ENCODE measurements around the gene SMIM45.

Gene SMIM45

DNA sequence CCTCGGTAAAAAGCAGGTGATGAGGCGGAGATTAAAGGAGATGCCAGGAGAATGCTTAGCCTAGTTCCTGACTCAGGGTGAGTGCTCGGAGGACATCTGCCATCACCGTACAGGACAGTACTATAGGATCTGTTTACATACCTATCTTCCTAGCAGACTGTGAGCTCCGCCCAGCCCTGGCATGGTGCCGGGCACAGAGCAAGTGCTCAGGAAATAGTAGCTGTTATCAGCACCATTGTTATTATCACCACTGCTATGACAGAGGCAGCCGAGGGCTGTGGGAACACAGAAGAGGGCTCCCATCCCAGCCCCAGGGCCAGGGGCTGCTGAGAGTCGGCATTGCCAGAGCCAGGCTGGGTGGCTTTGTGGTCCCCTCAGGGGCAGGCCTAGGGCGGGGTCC lies 16.7 kb downstream of the SMIM45 start:
- Histone ChIP-seq H3K27ac (no peak overlapping the region), H3K27me3 (ENCODE audit: insufficient read depth, low read depth, severe bottlenecking) (no peaks in the 10 kb centered on the region), H3K36me3 (no peaks in the 10 kb centered on the region), H3K4me3 (ENCODE audit: low read depth, low read length) (no peak overlapping the region), H3K9me3 (ENCODE audit: severe bottlenecking) (no peaks in the 10 kb centered on the region)
- no peak for DNase-seq
- TF ChIP-seq, protein P1, sequence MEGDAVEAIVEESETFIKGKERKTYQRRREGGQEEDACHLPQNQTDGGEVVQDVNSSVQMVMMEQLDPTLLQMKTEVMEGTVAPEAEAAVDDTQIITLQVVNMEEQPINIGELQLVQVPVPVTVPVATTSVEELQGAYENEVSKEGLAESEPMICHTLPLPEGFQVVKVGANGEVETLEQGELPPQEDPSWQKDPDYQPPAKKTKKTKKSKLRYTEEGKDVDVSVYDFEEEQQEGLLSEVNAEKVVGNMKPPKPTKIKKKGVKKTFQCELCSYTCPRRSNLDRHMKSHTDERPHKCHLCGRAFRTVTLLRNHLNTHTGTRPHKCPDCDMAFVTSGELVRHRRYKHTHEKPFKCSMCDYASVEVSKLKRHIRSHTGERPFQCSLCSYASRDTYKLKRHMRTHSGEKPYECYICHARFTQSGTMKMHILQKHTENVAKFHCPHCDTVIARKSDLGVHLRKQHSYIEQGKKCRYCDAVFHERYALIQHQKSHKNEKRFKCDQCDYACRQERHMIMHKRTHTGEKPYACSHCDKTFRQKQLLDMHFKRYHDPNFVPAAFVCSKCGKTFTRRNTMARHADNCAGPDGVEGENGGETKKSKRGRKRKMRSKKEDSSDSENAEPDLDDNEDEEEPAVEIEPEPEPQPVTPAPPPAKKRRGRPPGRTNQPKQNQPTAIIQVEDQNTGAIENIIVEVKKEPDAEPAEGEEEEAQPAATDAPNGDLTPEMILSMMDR (IDR thresholded peaks at IDR 0.05; ENCODE audit: low read depth, low read length): no peak

DNA sequence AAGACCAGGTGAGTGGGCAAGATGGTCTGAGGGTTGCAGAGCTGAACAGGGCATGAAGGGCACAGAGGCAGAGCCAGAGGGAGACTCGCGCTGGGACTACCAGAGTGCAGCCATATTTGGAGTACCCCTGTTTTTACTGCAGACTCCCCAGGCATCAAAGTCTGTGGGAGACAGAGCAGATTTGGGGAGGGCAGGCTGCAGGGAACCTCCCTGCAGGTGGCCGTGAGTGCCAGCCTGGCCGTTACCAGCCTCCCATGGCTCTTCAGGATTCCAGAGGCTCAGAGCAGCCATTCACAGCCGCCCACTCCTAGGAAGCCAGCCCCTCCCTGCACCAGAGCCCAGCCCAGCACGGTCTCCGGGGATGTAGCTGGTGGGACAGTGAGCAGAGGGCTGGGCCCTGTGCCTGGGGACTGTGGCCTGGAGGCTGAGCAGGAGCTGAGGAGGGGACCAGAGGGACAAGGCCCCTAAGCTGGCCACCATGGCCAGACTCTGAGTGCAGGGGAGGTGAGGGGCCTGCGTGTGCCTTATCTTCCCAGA lies 17.2 kb downstream of the SMIM45 start, which contains the start of gene SEPTIN3:
Gene SEPTIN3 (plus strand): TSS at position 334 of the 537 bp plus-strand sequence. CDS start 2,050 bp downstream, outside the sequence.
- no peaks in the 10 kb centered on the region for H3K27me3 ChIP-seq (ENCODE audit: insufficient read depth, low read depth, severe bottlenecking)
- TF ChIP-seq, protein P1 (IDR thresholded peaks at IDR 0.05; ENCODE audit: low read depth, low read length): no peak
- DNase-seq: no peak
- H3K4me3 ChIP-seq (ENCODE audit: low read depth, low read length): no peak within 1 kb of the TSS
- no peaks in the 10 kb centered on the region for H3K36me3 ChIP-seq
- no peaks in the 10 kb centered on the region for H3K9me3 ChIP-seq (ENCODE audit: severe bottlenecking)
- H3K27ac ChIP-seq: no peak within 1 kb of the TSS

DNA sequence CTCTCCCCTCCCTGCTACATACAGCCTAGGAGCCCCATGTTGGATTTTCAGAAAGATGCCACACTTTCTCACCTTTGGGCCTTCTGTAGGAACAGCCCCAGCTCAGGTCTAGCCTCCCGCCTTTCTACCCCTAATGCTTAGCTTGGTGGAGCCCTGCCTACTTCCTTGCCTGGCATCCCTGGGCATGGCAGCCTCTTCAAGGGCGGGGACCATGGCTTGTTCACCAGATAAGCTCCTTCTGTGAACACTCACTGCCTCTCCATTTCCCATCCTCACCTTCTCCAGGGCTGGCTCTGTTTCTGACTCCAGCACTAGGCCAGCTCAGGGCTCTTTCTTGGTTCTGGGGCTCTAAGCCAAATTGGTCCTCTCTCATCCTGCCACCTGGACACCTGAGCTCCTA lies 18.7 kb downstream of the SMIM45 start:
- H3K4me3 ChIP-seq (ENCODE audit: low read depth, low read length): no peak overlapping the region
- no peak for DNase-seq
- TF ChIP-seq, protein P1 (IDR thresholded peaks at IDR 0.05; ENCODE audit: low read depth, low read length): no peak
- H3K27me3 ChIP-seq (ENCODE audit: insufficient read depth, low read depth, severe bottlenecking): no peaks in the 10 kb centered on the region
- H3K36me3 ChIP-seq: no peaks in the 10 kb centered on the region
- no peak overlapping the region for H3K27ac ChIP-seq
- no peaks in the 10 kb centered on the region for H3K9me3 ChIP-seq (ENCODE audit: severe bottlenecking)

DNA sequence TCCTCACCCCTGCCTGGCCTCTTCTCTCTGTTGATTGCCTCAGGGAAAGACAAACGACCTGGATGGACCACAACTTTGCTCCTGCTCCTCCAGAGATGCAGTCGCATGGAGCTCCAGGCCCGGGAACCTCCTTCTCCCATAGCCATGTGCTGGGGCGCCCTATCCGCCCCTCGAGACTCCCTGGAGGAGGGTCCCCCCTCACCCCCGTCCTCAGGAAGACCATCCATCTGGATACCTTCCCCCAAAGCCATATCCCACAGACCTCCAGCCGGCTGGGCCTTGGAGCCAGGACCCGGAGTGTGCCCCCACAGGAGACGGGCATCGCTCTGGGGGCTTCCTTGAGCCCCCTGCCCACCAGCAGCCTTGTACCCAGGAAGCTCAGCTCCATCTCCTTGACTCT lies 19.5 kb downstream of the SMIM45 start:
- no peaks in the 10 kb centered on the region for H3K36me3 ChIP-seq
- TF ChIP-seq, protein P1 (IDR thresholded peaks at IDR 0.05; ENCODE audit: low read depth, low read length): no peak
- no peak overlapping the region for H3K27ac ChIP-seq
- DNase-seq: no peak
- H3K27me3 ChIP-seq (ENCODE audit: insufficient read depth, low read depth, severe bottlenecking): no peaks in the 10 kb centered on the region
- H3K4me3 ChIP-seq (ENCODE audit: low read depth, low read length): no peak overlapping the region
- no peaks in the 10 kb centered on the region for H3K9me3 ChIP-seq (ENCODE audit: severe bottlenecking)

DNA sequence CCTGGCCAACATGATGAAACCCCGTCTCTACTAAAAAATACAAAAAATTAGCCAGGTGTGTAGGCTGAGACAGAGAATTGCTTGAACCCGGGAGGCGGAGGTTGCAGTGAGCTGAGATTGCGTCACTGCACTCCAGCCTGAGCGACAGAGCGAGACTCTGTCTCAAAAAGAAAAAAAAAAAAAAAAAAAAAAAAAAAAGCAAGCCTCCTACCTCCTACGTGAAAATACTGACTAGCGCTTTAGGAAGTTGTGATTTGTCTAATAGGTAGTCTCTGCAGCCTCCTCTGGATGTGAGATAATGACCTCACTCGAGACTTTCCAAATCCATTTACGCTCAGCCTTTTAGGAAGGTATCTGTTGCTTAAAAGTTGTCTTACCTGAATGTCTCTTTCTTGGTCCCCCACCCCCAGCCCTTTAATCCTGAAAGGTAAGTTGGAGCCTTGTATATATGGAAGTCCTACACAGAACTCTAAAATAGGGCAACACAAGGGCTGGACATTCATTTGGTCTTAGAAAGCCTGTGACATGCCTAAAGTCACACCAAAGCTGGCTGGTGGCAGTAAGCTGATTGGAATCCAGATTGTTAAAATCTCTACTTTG lies 22.8 kb downstream of the SMIM45 start:
- Histone ChIP-seq H3K27ac (no peak overlapping the region), H3K27me3 (ENCODE audit: insufficient read depth, low read depth, severe bottlenecking) (no peaks in the 10 kb centered on the region), H3K9me3 (ENCODE audit: severe bottlenecking) (no peaks in the 10 kb centered on the region), H3K36me3 (no peaks in the 10 kb centered on the region), H3K4me3 (ENCODE audit: low read depth, low read length) (no peak overlapping the region)
- no peak for DNase-seq
- TF ChIP-seq, protein P1 (IDR thresholded peaks at IDR 0.05; ENCODE audit: low read depth, low read length): no peak
